ENCODE results near the gene GNG13. TPM values are rescaled to one million over a fixed set of nuclear protein-coding genes. Genes with fewer than 3 reads are reported as not detected.

GNG13 gene
- total and polyA plus RNA-seq, 2 experiments from 2014 or later, result 0.29 TPM; not detected in 1

GRCh38 chr16:845351-845745, 44.8 kb upstream of the GNG13 start:
- Histone ChIP-seq H4K20me1 (replicated peaks; ENCODE audit: insufficient read depth) (no peaks in the 10 kb centered on the region), H3K27ac (ENCODE audit: low read depth) (no peak overlapping the region), H3K79me2 (replicated peaks; ENCODE audit: insufficient read depth) (no peaks in the 10 kb centered on the region), H3K4me3 (no peak overlapping the region), H3K36me3 (ENCODE audit: insufficient read depth) (no peaks in the 10 kb centered on the region), H3K4me2 (no peak overlapping the region), H3K27me3 (ENCODE audit: insufficient read depth) (no peaks in the 10 kb centered on the region), H3F3A (replicated peaks; ENCODE audit: low read depth) (peaks cover 4% of the 10 kb centered on the region; the same call in 1 of the 2 replicates), H2AFZ (no peak overlapping the region), H3K4me1 (ENCODE audit: insufficient read depth) (no peaks in the 10 kb centered on the region), H3K9me2 (ENCODE audit: insufficient read depth) (no peaks in the 10 kb centered on the region)
- peaks cover 4% of the 10 kb centered on the region for H3K4me1 Mint-ChIP-seq
- H3K36me3 Mint-ChIP-seq (ENCODE audit: low read depth), result peaks cover 10% of the 10 kb centered on the region
- ATAC-seq (peak; percentile 14), DNase-seq (ENCODE audit: low spot score) (no peak)
- peaks cover 37% of the 10 kb centered on the region for H3K9me3 Mint-ChIP-seq
- TF ChIP-seq EZH2 (IDR thresholded peaks at IDR 0.05; ENCODE audit: low read depth, unreplicated experiment), result no peak
- TF ChIP-seq CREB1 (CRISPR knock-in tag; IDR thresholded peaks at IDR 0.05; ENCODE audit: low read depth), result no peak
- TF ChIP-seq, protein P1, sequence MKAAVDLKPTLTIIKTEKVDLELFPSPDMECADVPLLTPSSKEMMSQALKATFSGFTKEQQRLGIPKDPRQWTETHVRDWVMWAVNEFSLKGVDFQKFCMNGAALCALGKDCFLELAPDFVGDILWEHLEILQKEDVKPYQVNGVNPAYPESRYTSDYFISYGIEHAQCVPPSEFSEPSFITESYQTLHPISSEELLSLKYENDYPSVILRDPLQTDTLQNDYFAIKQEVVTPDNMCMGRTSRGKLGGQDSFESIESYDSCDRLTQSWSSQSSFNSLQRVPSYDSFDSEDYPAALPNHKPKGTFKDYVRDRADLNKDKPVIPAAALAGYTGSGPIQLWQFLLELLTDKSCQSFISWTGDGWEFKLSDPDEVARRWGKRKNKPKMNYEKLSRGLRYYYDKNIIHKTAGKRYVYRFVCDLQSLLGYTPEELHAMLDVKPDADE (IDR thresholded peaks at IDR 0.05), result no peak
- no peak for TF ChIP-seq STAT1 (IDR thresholded peaks at IDR 0.05; ENCODE audit: unreplicated experiment)
- TF ChIP-seq ZNF114 (CRISPR knock-in tag; IDR thresholded peaks at IDR 0.05), result no peak
- TF ChIP-seq, protein P2, sequence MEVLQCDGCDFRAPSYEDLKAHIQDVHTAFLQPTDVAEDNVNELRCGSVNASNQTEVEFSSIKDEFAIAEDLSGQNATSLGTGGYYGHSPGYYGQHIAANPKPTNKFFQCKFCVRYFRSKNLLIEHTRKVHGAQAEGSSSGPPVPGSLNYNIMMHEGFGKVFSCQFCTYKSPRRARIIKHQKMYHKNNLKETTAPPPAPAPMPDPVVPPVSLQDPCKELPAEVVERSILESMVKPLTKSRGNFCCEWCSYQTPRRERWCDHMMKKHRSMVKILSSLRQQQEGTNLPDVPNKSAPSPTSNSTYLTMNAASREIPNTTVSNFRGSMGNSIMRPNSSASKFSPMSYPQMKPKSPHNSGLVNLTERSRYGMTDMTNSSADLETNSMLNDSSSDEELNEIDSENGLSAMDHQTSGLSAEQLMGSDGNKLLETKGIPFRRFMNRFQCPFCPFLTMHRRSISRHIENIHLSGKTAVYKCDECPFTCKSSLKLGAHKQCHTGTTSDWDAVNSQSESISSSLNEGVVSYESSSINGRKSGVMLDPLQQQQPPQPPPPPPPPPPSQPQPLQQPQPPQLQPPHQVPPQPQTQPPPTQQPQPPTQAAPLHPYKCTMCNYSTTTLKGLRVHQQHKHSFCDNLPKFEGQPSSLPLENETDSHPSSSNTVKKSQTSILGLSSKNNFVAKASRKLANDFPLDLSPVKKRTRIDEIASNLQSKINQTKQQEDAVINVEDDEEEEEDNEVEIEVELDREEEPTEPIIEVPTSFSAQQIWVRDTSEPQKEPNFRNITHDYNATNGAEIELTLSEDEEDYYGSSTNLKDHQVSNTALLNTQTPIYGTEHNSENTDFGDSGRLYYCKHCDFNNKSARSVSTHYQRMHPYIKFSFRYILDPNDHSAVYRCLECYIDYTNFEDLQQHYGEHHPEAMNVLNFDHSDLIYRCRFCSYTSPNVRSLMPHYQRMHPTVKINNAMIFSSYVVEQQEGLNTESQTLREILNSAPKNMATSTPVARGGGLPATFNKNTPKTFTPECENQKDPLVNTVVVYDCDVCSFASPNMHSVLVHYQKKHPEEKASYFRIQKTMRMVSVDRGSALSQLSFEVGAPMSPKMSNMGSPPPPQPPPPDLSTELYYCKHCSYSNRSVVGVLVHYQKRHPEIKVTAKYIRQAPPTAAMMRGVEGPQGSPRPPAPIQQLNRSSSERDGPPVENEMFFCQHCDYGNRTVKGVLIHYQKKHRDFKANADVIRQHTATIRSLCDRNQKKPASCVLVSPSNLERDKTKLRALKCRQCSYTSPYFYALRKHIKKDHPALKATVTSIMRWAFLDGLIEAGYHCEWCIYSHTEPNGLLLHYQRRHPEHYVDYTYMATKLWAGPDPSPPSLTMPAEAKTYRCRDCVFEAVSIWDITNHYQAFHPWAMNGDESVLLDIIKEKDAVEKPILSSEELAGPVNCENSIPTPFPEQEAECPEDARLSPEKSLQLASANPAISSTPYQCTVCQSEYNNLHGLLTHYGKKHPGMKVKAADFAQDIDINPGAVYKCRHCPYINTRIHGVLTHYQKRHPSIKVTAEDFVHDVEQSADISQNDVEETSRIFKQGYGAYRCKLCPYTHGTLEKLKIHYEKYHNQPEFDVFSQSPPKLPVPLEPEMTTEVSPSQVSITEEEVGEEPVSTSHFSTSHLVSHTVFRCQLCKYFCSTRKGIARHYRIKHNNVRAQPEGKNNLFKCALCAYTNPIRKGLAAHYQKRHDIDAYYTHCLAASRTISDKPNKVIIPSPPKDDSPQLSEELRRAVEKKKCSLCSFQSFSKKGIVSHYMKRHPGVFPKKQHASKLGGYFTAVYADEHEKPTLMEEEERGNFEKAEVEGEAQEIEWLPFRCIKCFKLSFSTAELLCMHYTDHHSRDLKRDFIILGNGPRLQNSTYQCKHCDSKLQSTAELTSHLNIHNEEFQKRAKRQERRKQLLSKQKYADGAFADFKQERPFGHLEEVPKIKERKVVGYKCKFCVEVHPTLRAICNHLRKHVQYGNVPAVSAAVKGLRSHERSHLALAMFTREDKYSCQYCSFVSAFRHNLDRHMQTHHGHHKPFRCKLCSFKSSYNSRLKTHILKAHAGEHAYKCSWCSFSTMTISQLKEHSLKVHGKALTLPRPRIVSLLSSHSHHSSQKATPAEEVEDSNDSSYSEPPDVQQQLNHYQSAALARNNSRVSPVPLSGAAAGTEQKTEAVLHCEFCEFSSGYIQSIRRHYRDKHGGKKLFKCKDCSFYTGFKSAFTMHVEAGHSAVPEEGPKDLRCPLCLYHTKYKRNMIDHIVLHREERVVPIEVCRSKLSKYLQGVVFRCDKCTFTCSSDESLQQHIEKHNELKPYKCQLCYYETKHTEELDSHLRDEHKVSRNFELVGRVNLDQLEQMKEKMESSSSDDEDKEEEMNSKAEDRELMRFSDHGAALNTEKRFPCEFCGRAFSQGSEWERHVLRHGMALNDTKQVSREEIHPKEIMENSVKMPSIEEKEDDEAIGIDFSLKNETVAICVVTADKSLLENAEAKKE (CRISPR knock-in tag; IDR thresholded peaks at IDR 0.05), result no peak
- no peak for TF ChIP-seq JUNB (IDR thresholded peaks at IDR 0.05; ENCODE audit: unreplicated experiment)
- TF ChIP-seq ZNF331 (CRISPR knock-in tag; IDR thresholded peaks at IDR 0.05; ENCODE audit: low read depth), result no peak
- no peak for TF ChIP-seq EZH2phosphoT487 (IDR thresholded peaks at IDR 0.05; ENCODE audit: unreplicated experiment)
- TF ChIP-seq, protein P3, sequence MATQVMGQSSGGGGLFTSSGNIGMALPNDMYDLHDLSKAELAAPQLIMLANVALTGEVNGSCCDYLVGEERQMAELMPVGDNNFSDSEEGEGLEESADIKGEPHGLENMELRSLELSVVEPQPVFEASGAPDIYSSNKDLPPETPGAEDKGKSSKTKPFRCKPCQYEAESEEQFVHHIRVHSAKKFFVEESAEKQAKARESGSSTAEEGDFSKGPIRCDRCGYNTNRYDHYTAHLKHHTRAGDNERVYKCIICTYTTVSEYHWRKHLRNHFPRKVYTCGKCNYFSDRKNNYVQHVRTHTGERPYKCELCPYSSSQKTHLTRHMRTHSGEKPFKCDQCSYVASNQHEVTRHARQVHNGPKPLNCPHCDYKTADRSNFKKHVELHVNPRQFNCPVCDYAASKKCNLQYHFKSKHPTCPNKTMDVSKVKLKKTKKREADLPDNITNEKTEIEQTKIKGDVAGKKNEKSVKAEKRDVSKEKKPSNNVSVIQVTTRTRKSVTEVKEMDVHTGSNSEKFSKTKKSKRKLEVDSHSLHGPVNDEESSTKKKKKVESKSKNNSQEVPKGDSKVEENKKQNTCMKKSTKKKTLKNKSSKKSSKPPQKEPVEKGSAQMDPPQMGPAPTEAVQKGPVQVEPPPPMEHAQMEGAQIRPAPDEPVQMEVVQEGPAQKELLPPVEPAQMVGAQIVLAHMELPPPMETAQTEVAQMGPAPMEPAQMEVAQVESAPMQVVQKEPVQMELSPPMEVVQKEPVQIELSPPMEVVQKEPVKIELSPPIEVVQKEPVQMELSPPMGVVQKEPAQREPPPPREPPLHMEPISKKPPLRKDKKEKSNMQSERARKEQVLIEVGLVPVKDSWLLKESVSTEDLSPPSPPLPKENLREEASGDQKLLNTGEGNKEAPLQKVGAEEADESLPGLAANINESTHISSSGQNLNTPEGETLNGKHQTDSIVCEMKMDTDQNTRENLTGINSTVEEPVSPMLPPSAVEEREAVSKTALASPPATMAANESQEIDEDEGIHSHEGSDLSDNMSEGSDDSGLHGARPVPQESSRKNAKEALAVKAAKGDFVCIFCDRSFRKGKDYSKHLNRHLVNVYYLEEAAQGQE (IDR thresholded peaks at IDR 0.05; ENCODE audit: unreplicated experiment), result no peak
- no peak for TF ChIP-seq NANOG (IDR thresholded peaks at IDR 0.05; ENCODE audit: borderline replicate concordance)
- no peak for TF ChIP-seq POLR2AphosphoS5 (IDR thresholded peaks at IDR 0.05; ENCODE audit: low read depth)
- no peak for TF ChIP-seq CTCF (conservative IDR thresholded peaks at IDR 0.05; ENCODE audit: low read depth in 2 of 2)
- H3K27me3 Mint-ChIP-seq (ENCODE audit: insufficient read depth, low read depth, poor library complexity), result peaks cover 10% of the 10 kb centered on the region
- H3K4me3 Mint-ChIP-seq, result no peak overlapping the region
- H3K27ac Mint-ChIP-seq, result no peak overlapping the region
